ENCODE results near the gene COG6. TPM values are rescaled to one million over a fixed set of nuclear protein-coding genes. Genes with fewer than 3 reads are reported as not detected.

COG6 gene
- total RNA-seq, 2 experiments from 2014 or later = 13.8 to 16.0 TPM

GRCh38 chr13:39787086-39787487 is 131.6 kb downstream of the COG6 start:
- Histone ChIP-seq H3K9me3 (ENCODE audit: control insufficient read depth in 1 of 2, insufficient read depth in 1 of 2, low read length in 2 of 2) (peaks cover 3 to 4% of the 10 kb centered on the region in 2 experiments), H3K36me3 (ENCODE audit: insufficient read depth, low read length) (no peaks in the 10 kb centered on the region), H3K4me3 (ENCODE audit: low read length) (no peak overlapping the region), H3K27ac (ENCODE audit: low read depth in 1 of 2, low read length in 2 of 2) (no peak overlapping the region), H3K27me3 (ENCODE audit: control insufficient read depth in 1 of 2, insufficient read depth in 2 of 2, low read length in 2 of 2) (no peaks in the 10 kb centered on the region), H3K4me1 (ENCODE audit: insufficient read depth, low read length) (no peaks in the 10 kb centered on the region)
- H3K4me1 Mint-ChIP-seq (ENCODE audit: low read depth) = no peaks in the 10 kb centered on the region
- no peaks in the 10 kb centered on the region for H3K36me3 Mint-ChIP-seq (ENCODE audit: low read depth)
- CTCF ChIA-PET = no interaction called here
- no peak for TF ChIP-seq CTCF (IDR thresholded peaks at IDR 0.05)
- H3K27ac Mint-ChIP-seq = no peak overlapping the region
- POLR2A ChIA-PET = no interaction called here
- H3K4me3 Mint-ChIP-seq = no peak overlapping the region
- no peak for ATAC-seq (ENCODE audit: poor library complexity)
- no peaks in the 10 kb centered on the region for H3K27me3 Mint-ChIP-seq
- peaks cover 4% of the 10 kb centered on the region for H3K9me3 Mint-ChIP-seq
- DNase-seq = no peak
- intact Hi-C loops (cut with DNase I, micrococcal nuclease) = no loop called here

GRCh38 chr13:39788102-39788501 is 132.6 kb downstream of the COG6 start:
- Histone ChIP-seq H3K36me3 (ENCODE audit: insufficient read depth, low read length) (no peaks in the 10 kb centered on the region), H3K27ac (ENCODE audit: low read depth in 1 of 2, low read length in 2 of 2) (no peak overlapping the region), H3K9me3 (ENCODE audit: control insufficient read depth in 1 of 2, insufficient read depth in 1 of 2, low read length in 2 of 2) (peaks cover 3 to 4% of the 10 kb centered on the region in 2 experiments), H3K27me3 (ENCODE audit: control insufficient read depth in 1 of 2, insufficient read depth in 2 of 2, low read length in 2 of 2) (no peaks in the 10 kb centered on the region), H3K4me1 (ENCODE audit: insufficient read depth, low read length) (no peaks in the 10 kb centered on the region), H3K4me3 (ENCODE audit: low read length) (no peak overlapping the region)
- ChIA-PET POLR2A (no interaction called here), CTCF (no interaction called here)
- intact Hi-C loops (cut with DNase I, micrococcal nuclease) = no loop called here
- no peak for ATAC-seq (ENCODE audit: poor library complexity)
- Mint-ChIP-seq H3K9me3 (peaks cover 4% of the 10 kb centered on the region), H3K4me3 (no peak overlapping the region), H3K4me1 (ENCODE audit: low read depth) (no peaks in the 10 kb centered on the region), H3K27me3 (no peaks in the 10 kb centered on the region), H3K36me3 (ENCODE audit: low read depth) (no peaks in the 10 kb centered on the region), H3K27ac (no peak overlapping the region)
- DNase-seq = no peak
- no peak for TF ChIP-seq CTCF (IDR thresholded peaks at IDR 0.05)

- Mint-ChIP-seq H3K36me3 (ENCODE audit: low read depth) (no peaks in the 10 kb centered on the region), H3K9me3 (peaks cover 4% of the 10 kb centered on the region), H3K27me3 (no peaks in the 10 kb centered on the region), H3K4me3 (no peak overlapping the region), H3K27ac (no peak overlapping the region), H3K4me1 (ENCODE audit: low read depth) (no peaks in the 10 kb centered on the region)
- no peaks in the 10 kb centered on the region for H3K36me3 ChIP-seq (ENCODE audit: insufficient read depth, low read length)
- no peaks in the 10 kb centered on the region for H3K4me1 ChIP-seq (ENCODE audit: insufficient read depth, low read length)
- peaks cover 3 to 4% of the 10 kb centered on the region in 2 experiments for H3K9me3 ChIP-seq (ENCODE audit: control insufficient read depth in 1 of 2, insufficient read depth in 1 of 2, low read length in 2 of 2)
- ChIA-PET POLR2A (no interaction called here), CTCF (no interaction called here)
- ATAC-seq (ENCODE audit: poor library complexity) = no peak
- H3K4me3 ChIP-seq (ENCODE audit: low read length) = no peak overlapping the region
- intact Hi-C loops (cut with DNase I, micrococcal nuclease) = no loop called here
- TF ChIP-seq CTCF (IDR thresholded peaks at IDR 0.05) = no peak
- DNase-seq = no peak
- no peaks in the 10 kb centered on the region for H3K27me3 ChIP-seq (ENCODE audit: control insufficient read depth in 1 of 2, insufficient read depth in 2 of 2, low read length in 2 of 2)
- H3K27ac ChIP-seq (ENCODE audit: low read depth in 1 of 2, low read length in 2 of 2) = no peak overlapping the region
These were observed 134.0 kb downstream of the COG6 start for GRCh38 chr13:39789451-39789850.

Small RNA genes lying within 50 kb of the gene (microRNA-seq; reads per million reads assigned to microRNA genes)
- not detected for gene MIR4305 (ENCODE audit: borderline microRNAs expressed, borderline replicate concordance)

Other genes with a start within 250 kb of the COG6 start
- gene LHFPL6, start 52.5 kb upstream of the COG6 start, total RNA-seq = not detected